Vagina (tissue), 2 donors: ENCODE results near the gene SERPINH1. TPM values are rescaled to one million over a fixed set of nuclear protein-coding genes. Genes with fewer than 3 reads are reported as not detected.

Experiments used
- DNase-seq, 2 donors: peaks; one replicate each; pipeline ENCODE4 v3.0.0-alpha.2; 2017; ENCODE audit errors: extremely low spot score in 2 of 2
- H3K27ac ChIP-seq: fragments of 200-600 bp; sonication (generic); one replicate; pipeline ENCODE4 v1.5.1; 2019
- H3K27me3 ChIP-seq: fragments of 200-600 bp; sonication (generic); one replicate; pipeline ENCODE4 v1.5.1; 2019
- H3K36me3 ChIP-seq, 2 donors: fragments of 200-600 bp; sonication (generic); one replicate each; pipeline ENCODE4 v1.5.1; 2017 to 2019
- H3K4me1 ChIP-seq: fragments of 200-600 bp; sonication (generic); one replicate; pipeline ENCODE4 v1.5.1; 2019
- H3K4me3 ChIP-seq, 2 donors: fragments of 200-600 bp; sonication (generic); 1 replicate in 1 of 2; 2 replicates in 1 of 2; pipeline ENCODE4 v1.5.1; 2016 to 2019
- H3K9me3 ChIP-seq: fragments of 200-600 bp; sonication (generic); one replicate; pipeline ENCODE4 v1.5.1; 2019
- POLR2A ChIP-seq, 2 donors: fragments of 450-650 bp; IDR thresholded peaks; one replicate each; pipeline ENCODE4 v1.6.1; 2017; ENCODE audit warnings: antibody characterized with exemption in 2 of 2, mild to moderate bottlenecking in 2 of 2, moderate library complexity in 2 of 2
- POLR2AphosphoS5 ChIP-seq, 2 donors: sonication (generic); formaldehyde crosslinking; IDR thresholded peaks; one replicate each; pipeline ENCODE4 v1.9.0; 2017; ENCODE audit warnings: antibody characterized with exemption in 2 of 2, mild to moderate bottlenecking in 2 of 2, low read depth in 1 of 2; ENCODE audit not compliant: insufficient read depth in 1 of 2
- intact Hi-C: fragments of 100-400 bp; cut with DNase I; formaldehyde crosslinking; loops from one replicate; pipeline ENCODE4 v1.15.1; 2023
- total RNA-seq: library from RNA; depleted of rRNA; stranded (reverse); fragments of >200 nt; gene quantifications from one replicate; pipeline ENCODE4 v1.2.3, GENCODE V29; 2016
- TF ChIP-seq, protein P1 (sequence below), 3 experiments: fragments of 450-650 bp in 2 of 3; fragments of 200-600 bp in 1 of 3; sonication (generic) in 1 of 3; IDR thresholded peaks; one replicate each; pipeline ENCODE4 v1.5.1; 2017 to 2019; ENCODE audit warnings: antibody characterized with exemption in 3 of 3, mild to moderate bottlenecking in 2 of 3, moderate library complexity in 2 of 3

The SERPINH1 gene
- total RNA-seq, 1 donor from 2014 or later, result 257 TPM

DNA sequence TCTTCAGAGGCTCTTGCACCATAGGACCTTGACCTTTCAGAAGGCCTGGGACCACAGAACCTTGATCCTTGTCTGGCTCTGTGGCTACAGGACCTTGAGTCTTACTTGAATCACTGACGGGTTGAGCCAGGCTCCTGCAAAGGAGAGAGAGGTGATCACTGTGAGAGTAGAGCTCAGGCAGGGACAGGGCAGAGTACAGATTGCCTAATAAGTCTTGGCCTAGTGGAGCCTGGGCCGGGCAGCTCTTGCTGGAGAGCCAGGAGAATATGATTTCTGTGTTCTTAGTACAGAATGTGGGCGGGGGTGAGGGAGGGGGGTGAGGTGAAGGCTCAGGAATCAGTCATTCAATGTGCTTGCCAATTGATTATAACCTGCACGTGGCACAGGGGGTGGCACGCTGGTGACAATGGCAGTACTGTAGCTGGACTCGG is 26.0 kb downstream of the SERPINH1 start:
- no peaks in the 10 kb centered on the region for H3K9me3 ChIP-seq
- H3K4me3 ChIP-seq, result no peak overlapping the region
- H3K27ac ChIP-seq, result no peak overlapping the region
- no peak for DNase-seq
- no peaks in the 10 kb centered on the region for H3K27me3 ChIP-seq
- intact Hi-C loops, result no loop called here
- no peaks in the 10 kb centered on the region for H3K36me3 ChIP-seq
- peaks cover 17% of the 10 kb centered on the region for H3K4me1 ChIP-seq
- TF ChIP-seq, protein P1, sequence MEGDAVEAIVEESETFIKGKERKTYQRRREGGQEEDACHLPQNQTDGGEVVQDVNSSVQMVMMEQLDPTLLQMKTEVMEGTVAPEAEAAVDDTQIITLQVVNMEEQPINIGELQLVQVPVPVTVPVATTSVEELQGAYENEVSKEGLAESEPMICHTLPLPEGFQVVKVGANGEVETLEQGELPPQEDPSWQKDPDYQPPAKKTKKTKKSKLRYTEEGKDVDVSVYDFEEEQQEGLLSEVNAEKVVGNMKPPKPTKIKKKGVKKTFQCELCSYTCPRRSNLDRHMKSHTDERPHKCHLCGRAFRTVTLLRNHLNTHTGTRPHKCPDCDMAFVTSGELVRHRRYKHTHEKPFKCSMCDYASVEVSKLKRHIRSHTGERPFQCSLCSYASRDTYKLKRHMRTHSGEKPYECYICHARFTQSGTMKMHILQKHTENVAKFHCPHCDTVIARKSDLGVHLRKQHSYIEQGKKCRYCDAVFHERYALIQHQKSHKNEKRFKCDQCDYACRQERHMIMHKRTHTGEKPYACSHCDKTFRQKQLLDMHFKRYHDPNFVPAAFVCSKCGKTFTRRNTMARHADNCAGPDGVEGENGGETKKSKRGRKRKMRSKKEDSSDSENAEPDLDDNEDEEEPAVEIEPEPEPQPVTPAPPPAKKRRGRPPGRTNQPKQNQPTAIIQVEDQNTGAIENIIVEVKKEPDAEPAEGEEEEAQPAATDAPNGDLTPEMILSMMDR (IDR thresholded peaks at IDR 0.05), result no peak
- no peak for TF ChIP-seq POLR2AphosphoS5 (IDR thresholded peaks at IDR 0.05; ENCODE audit: insufficient read depth in 1 of 2, low read depth in 1 of 2)
- no peak for TF ChIP-seq POLR2A (IDR thresholded peaks at IDR 0.05)

DNA sequence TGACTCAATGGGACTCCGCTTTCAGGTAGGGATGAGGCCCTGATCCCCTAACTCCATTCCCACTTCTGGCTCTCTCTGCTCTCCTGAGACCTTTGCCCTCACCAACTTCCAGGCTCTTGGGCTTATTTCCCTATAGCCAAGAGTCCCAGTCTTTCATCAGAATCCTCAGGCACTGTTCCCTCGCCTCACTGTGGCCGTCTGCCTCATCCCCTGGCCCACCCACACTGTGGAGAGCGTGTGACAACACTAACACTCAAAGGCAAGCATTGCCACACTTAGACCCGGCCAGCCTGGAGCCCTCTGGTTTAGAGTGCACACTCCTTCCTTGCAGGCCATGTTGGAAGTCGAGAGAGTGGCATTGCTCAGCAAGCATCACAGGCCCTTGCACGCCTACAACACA is 27.0 kb downstream of the SERPINH1 start:
- Histone ChIP-seq H3K4me1 (peaks cover 7% of the 10 kb centered on the region), H3K27ac (no peak overlapping the region), H3K36me3 (no peaks in the 10 kb centered on the region), H3K27me3 (no peaks in the 10 kb centered on the region), H3K4me3 (no peak overlapping the region), H3K9me3 (no peaks in the 10 kb centered on the region)
- no peak for TF ChIP-seq POLR2AphosphoS5 (IDR thresholded peaks at IDR 0.05; ENCODE audit: insufficient read depth in 1 of 2, low read depth in 1 of 2)
- TF ChIP-seq, protein P1 (IDR thresholded peaks at IDR 0.05), result no peak
- no peak for TF ChIP-seq POLR2A (IDR thresholded peaks at IDR 0.05)
- intact Hi-C loops, result no loop called here
- DNase-seq, result no peak

DNA sequence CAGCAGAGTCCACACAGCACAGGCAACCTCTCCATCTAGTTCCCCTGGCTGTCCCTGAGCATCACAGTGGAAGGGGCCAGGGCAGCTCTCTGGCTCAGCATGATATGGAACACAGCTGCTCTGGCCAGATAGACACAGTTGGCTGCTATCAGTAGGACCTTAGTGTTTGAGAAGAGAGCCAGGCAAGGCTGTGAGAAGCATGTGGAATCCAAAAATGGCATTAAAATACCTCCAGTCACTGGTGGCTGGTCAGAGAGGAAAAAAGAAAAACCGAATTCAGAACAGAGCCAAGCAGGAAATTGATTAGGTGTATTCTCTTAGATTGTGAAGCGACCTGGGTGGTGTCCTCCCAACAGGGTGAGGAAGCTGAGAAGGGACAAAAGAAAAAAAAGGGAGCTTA is 27.9 kb downstream of the SERPINH1 start:
- intact Hi-C loops, result no loop called here
- Histone ChIP-seq H3K27me3 (no peaks in the 10 kb centered on the region), H3K27ac (no peak overlapping the region), H3K36me3 (no peaks in the 10 kb centered on the region), H3K9me3 (no peaks in the 10 kb centered on the region), H3K4me3 (no peak overlapping the region), H3K4me1 (no peaks in the 10 kb centered on the region)
- TF ChIP-seq POLR2AphosphoS5 (IDR thresholded peaks at IDR 0.05; ENCODE audit: insufficient read depth in 1 of 2, low read depth in 1 of 2), result no peak
- no peak for TF ChIP-seq POLR2A (IDR thresholded peaks at IDR 0.05)
- TF ChIP-seq, protein P1 (IDR thresholded peaks at IDR 0.05), result no peak
- no peak for DNase-seq

DNA sequence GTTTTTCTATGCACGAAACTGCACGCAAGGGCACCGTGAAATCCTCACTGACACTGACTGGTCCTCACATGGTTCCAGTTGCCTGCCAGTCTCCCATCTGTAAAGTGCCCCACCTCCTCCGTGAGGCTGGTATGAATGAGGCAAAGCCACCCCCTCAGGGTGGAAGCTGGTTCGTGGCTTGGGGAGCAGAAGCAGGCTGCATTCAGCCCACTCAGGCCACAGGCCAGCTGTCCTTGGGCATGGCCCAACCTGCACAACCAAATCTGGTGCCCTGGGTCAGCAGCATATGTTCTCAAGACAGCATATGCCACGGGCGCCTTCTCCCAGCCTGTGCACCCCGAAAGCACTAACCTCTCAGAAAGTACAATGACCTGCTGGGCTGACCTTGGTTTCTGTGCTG is 29.3 kb downstream of the SERPINH1 start:
- TF ChIP-seq, protein P1 (IDR thresholded peaks at IDR 0.05), result no peak
- TF ChIP-seq POLR2AphosphoS5 (IDR thresholded peaks at IDR 0.05; ENCODE audit: insufficient read depth in 1 of 2, low read depth in 1 of 2), result no peak
- no peak for TF ChIP-seq POLR2A (IDR thresholded peaks at IDR 0.05)
- intact Hi-C loops, result no loop called here
- Histone ChIP-seq H3K9me3 (no peaks in the 10 kb centered on the region), H3K27me3 (no peaks in the 10 kb centered on the region), H3K4me3 (no peak overlapping the region), H3K27ac (no peak overlapping the region), H3K4me1 (no peaks in the 10 kb centered on the region), H3K36me3 (no peaks in the 10 kb centered on the region)
- no peak for DNase-seq

DNA sequence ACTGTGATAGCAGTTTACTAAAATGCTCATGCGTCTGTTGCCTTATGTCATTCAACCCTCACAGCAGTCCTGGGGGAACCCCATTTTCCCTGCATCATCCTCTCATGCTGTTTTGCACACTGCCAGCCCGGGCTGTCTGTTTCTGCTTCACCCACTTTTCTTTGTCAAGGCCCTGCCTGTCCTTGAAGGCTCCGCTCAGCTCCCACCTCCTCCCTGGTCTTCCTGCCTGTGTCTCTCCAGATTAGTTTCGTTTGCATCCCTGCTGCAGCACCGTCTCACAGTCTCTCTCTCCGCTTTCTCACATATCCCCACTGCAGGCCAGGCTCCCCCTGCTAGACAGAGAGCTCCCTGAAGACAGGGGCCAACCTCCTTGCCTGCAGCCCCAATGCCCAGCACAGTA is 29.9 kb downstream of the SERPINH1 start:
- TF ChIP-seq, protein P1 (IDR thresholded peaks at IDR 0.05), result no peak
- no peak for TF ChIP-seq POLR2AphosphoS5 (IDR thresholded peaks at IDR 0.05; ENCODE audit: insufficient read depth in 1 of 2, low read depth in 1 of 2)
- TF ChIP-seq POLR2A (IDR thresholded peaks at IDR 0.05), result no peak
- Histone ChIP-seq H3K36me3 (no peaks in the 10 kb centered on the region), H3K9me3 (no peaks in the 10 kb centered on the region), H3K4me3 (no peak overlapping the region), H3K27me3 (no peaks in the 10 kb centered on the region), H3K4me1 (no peaks in the 10 kb centered on the region), H3K27ac (no peak overlapping the region)
- DNase-seq, result no peak
- intact Hi-C loops, result no loop called here
